HEK293 (cell line): ENCODE results near the gene ZNF76.

Experiments used
- HOXA7 ChIP-seq: sonication (generic); formaldehyde crosslinking; IDR thresholded peaks from 2 replicates; pipeline ENCODE4 v1.8.1; 2022; ENCODE audit warnings: missing genetic modification reagents, borderline replicate concordance
- MZF1 ChIP-seq: fragments of 450-650 bp; formaldehyde crosslinking; IDR thresholded peaks from 2 replicates; pipeline ENCODE4 v1.5.1; 2017; ENCODE audit warnings: missing biosample characterization, missing genetic modification characterization, borderline replicate concordance
- ZBTB1 ChIP-seq: fragments of 450-650 bp; formaldehyde crosslinking; IDR thresholded peaks from 2 replicates; pipeline ENCODE4 v1.5.1; 2016; ENCODE audit warnings: missing biosample characterization, missing genetic modification characterization
- ZNF202 ChIP-seq: fragments of 450-650 bp; formaldehyde crosslinking; IDR thresholded peaks from 2 replicates; pipeline ENCODE4 v1.5.1; 2016; ENCODE audit warnings: missing biosample characterization, missing genetic modification characterization, borderline replicate concordance
- ZNF274 ChIP-seq, 2 experiments: fragments of 200-500 bp in 1 of 2; fragments of 450-650 bp in 1 of 2; sonication (Bioruptor generic) in 1 of 2; formaldehyde crosslinking in 1 of 2; IDR thresholded peaks; 2 replicates each; pipeline versions ENCODE4 v1.5.1 to v1.6.1; 2014 to 2016; ENCODE audit warnings: borderline replicate concordance in 1 of 2, inconsistent platforms in 1 of 2, low read length in 1 of 2, missing biosample characterization in 1 of 2, missing genetic modification characterization in 1 of 2
- ZNF670 ChIP-seq: fragments of 450-650 bp; formaldehyde crosslinking; IDR thresholded peaks from 2 replicates; pipeline ENCODE4 v1.5.1; 2016; ENCODE audit warnings: missing biosample characterization, missing genetic modification characterization, low read depth
- ZNF776 ChIP-seq: fragments of 450-650 bp; formaldehyde crosslinking; IDR thresholded peaks from 2 replicates; pipeline ENCODE4 v1.5.0; 2017; ENCODE audit warnings: missing biosample characterization, missing genetic modification characterization, borderline replicate concordance
- ZSCAN18 ChIP-seq: fragments of 450-650 bp; formaldehyde crosslinking; IDR thresholded peaks from 2 replicates; pipeline ENCODE4 v1.5.1; 2016; ENCODE audit warnings: missing biosample characterization, missing genetic modification characterization
- TF ChIP-seq, protein P1 (sequence below): fragments of 450-650 bp; formaldehyde crosslinking; IDR thresholded peaks from 2 replicates; pipeline ENCODE4 v1.5.1; 2016; ENCODE audit warnings: missing biosample characterization, missing genetic modification characterization

DNA sequence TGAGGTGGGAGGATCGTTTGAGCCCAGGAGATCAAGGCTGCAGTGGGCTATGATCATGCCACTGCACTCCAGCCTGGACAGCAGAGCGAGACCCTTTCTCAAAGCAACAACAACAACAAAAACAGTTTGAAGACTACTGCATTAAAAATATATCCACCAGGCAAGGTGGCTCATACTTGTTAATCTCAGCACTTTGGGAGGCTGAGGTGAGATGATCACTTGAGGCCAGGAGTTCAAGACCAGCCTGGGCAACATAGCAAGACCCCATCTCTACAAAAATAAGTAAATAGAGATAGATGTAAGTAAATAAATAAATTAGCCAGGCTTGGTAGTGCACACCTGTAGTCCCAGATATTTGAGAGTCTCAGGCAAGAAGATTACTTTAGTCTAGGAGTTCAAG lies 12.5 kb downstream of the ZNF76 start:
- TF ChIP-seq, protein P1, sequence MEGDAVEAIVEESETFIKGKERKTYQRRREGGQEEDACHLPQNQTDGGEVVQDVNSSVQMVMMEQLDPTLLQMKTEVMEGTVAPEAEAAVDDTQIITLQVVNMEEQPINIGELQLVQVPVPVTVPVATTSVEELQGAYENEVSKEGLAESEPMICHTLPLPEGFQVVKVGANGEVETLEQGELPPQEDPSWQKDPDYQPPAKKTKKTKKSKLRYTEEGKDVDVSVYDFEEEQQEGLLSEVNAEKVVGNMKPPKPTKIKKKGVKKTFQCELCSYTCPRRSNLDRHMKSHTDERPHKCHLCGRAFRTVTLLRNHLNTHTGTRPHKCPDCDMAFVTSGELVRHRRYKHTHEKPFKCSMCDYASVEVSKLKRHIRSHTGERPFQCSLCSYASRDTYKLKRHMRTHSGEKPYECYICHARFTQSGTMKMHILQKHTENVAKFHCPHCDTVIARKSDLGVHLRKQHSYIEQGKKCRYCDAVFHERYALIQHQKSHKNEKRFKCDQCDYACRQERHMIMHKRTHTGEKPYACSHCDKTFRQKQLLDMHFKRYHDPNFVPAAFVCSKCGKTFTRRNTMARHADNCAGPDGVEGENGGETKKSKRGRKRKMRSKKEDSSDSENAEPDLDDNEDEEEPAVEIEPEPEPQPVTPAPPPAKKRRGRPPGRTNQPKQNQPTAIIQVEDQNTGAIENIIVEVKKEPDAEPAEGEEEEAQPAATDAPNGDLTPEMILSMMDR (tag by site-specific recombination), result no peak
- TF ChIP-seq ZNF274 (IDR thresholded peaks at IDR 0.05; ENCODE audit: low read length), result no peak
- TF ChIP-seq ZNF274 (tag by site-specific recombination; IDR thresholded peaks at IDR 0.05; ENCODE audit: borderline replicate concordance), result no peak
- TF ChIP-seq HOXA7 (CRISPR knock-in tag), result no peak
- no peak for TF ChIP-seq MZF1 (tag by site-specific recombination)
- no peak for TF ChIP-seq ZNF776
- no peak for TF ChIP-seq ZNF670 (tag by site-specific recombination)
- TF ChIP-seq ZSCAN18 (tag by site-specific recombination), result no peak
- no peak for TF ChIP-seq ZBTB1 (tag by site-specific recombination)
- TF ChIP-seq ZNF202, result no peak
